ENCODE results near the gene NAA20. TPM values are rescaled to one million over a fixed set of nuclear protein-coding genes. Genes with fewer than 3 reads are reported as not detected.
A peak's percentile ranks its signal among the peaks of the same experiment; 100 is the strongest.

The NAA20 gene
- polyA plus RNA-seq, 3 donors: 39.4 to 103 (median 94.0) TPM

DNA sequence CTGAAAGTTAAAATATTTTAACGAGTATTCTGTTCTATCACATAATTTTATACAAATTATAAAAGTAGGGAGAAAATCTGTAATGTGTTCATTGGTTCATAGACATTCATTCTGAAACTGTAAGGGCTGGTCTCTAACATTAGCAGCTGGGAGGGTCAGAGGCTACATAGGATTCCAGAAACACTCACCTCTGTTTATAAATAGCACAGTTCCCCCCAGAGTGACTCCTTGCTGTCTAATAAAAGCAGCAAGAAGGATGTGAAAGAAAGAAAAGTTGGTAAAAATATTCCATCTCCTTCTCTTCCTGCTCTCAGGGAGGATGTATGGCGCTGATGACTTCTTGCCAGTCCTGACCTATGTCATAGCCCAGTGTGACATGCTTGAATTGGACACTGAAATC lies 25.3 kb upstream of the NAA20 start:
- H3K9me3 ChIP-seq (replicated peaks in 1 of 2; ENCODE audit: control insufficient read depth in 1 of 2, insufficient read depth in 1 of 2, low read length in 2 of 2): no peaks in the 10 kb centered on the region
- peaks cover 17 to 28% of the 10 kb centered on the region in 2 donors for H3K4me1 ChIP-seq (ENCODE audit: control insufficient read depth in 1 of 2, insufficient read depth in 2 of 2, low read length in 2 of 2)
- peaks cover 76% of the 10 kb centered on the region for H3K79me2 ChIP-seq (ENCODE audit: insufficient read depth, low read length)
- H3K27ac Mint-ChIP-seq: peak overlapping the region in 1 of 7 donors; percentile 36
- no peak overlapping the region for H3K4me2 ChIP-seq (replicated peaks; ENCODE audit: extremely low read depth, low read length, poor library complexity, severe bottlenecking)
- H4K20me1 ChIP-seq (ENCODE audit: insufficient read depth, low read length): peaks cover 54% of the 10 kb centered on the region
- no peaks in the 10 kb centered on the region for H3K27me3 Mint-ChIP-seq (ENCODE audit: low read depth in 3 of 3)
- H3K4me3 Mint-ChIP-seq: no peak overlapping the region
- peaks cover 70 to 79% of the 10 kb centered on the region in 2 donors for H3K36me3 Mint-ChIP-seq
- intact Hi-C loops (cut with micrococcal nuclease): loop anchor here (5.0 to 10.0 kb wide), 3 partner anchors 90 to 297 kb away; no protein-coding TSS in a partner anchor
- peaks cover 0 to 2% (median 0%) of the 10 kb centered on the region in 7 donors for H3K9me3 Mint-ChIP-seq
- peaks cover 21% of the 10 kb centered on the region for H3K4me1 Mint-ChIP-seq
- no peak for DNase-seq
- no peak overlapping the region for H3K4me3 ChIP-seq (replicated peaks in 1 of 3; ENCODE audit: low read depth in 2 of 3, low read length in 3 of 3)
- H3K27me3 ChIP-seq (ENCODE audit: control insufficient read depth in 2 of 2, insufficient read depth in 2 of 2, low read length in 2 of 2): no peaks in the 10 kb centered on the region
- no peak overlapping the region for H2AFZ ChIP-seq (ENCODE audit: insufficient read depth, low read depth, low read length, poor library complexity, severe bottlenecking)
- peak overlapping the region in 1 of 2 donors; percentile 10 for H3K27ac ChIP-seq (ENCODE audit: low read depth in 1 of 2, low read length in 2 of 2)
- H3K36me3 ChIP-seq (replicated peaks in 1 of 2; ENCODE audit: control insufficient read depth in 1 of 2, insufficient read depth in 2 of 2, low read length in 2 of 2): peaks cover 54 to 89% of the 10 kb centered on the region in 2 donors
- TF ChIP-seq, protein P1, sequence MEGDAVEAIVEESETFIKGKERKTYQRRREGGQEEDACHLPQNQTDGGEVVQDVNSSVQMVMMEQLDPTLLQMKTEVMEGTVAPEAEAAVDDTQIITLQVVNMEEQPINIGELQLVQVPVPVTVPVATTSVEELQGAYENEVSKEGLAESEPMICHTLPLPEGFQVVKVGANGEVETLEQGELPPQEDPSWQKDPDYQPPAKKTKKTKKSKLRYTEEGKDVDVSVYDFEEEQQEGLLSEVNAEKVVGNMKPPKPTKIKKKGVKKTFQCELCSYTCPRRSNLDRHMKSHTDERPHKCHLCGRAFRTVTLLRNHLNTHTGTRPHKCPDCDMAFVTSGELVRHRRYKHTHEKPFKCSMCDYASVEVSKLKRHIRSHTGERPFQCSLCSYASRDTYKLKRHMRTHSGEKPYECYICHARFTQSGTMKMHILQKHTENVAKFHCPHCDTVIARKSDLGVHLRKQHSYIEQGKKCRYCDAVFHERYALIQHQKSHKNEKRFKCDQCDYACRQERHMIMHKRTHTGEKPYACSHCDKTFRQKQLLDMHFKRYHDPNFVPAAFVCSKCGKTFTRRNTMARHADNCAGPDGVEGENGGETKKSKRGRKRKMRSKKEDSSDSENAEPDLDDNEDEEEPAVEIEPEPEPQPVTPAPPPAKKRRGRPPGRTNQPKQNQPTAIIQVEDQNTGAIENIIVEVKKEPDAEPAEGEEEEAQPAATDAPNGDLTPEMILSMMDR (IDR thresholded peaks at IDR 0.05): no peak
- no CpG with 5 or more reads among the region's 2 CpGs for WGBS (ENCODE audit: insufficient coverage)
- H3K9ac ChIP-seq (ENCODE audit: insufficient read depth, low read length, poor library complexity, severe bottlenecking): no peak overlapping the region

DNA sequence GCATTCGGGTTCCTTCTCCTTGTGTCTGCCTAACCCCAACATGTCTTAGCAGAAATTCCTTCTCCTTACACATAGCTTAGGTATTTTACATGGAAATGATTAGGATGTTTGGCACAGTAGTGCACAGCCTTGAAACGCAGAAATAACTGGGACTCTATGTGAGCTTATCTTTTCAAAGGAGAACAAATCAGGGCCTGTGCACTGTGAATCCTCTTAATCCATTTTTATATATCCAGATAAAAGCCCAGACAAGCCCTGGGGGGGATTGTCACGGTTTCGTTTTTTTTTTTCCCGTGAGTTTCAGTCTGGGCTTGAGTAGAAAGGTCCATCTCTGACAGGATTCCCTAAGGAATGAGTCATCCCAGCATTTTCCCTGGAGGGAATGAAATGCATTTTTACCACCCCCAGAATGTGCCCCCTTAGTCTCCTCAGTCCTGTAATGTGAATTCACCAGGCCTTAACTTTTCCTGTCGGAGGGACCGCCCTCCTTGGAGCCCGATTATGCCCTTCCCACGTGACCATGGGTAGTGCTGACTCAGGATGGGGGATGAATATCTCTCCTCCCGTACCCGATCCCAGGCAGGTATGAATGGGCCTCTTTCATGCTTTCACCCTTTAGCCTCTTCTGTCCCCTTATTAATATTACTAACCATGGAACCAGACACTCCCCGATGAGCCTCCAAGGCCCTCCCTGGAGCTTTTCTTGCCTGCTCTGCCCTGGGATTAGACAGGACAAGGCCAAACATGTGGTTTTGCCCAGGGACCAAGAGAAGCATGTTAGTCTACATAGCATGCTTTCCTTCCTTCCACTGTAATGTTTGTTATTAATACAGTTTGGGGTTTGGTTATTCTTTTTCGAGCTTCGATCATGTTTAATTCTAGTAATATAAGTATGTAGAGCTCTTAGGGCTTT lies 23.9 kb upstream of the NAA20 start:
- peaks cover 40% of the 10 kb centered on the region for H4K20me1 ChIP-seq (ENCODE audit: insufficient read depth, low read length)
- H3K36me3 Mint-ChIP-seq: peaks cover 73 to 83% of the 10 kb centered on the region in 2 donors
- peak overlapping the region in 1 of 2 donors; percentile 60 for H3K27ac ChIP-seq (ENCODE audit: low read depth in 1 of 2, low read length in 2 of 2)
- WGBS (ENCODE audit: insufficient coverage): 100% methylated on average over 1 of the region's 14 CpGs
- peaks cover 21 to 28% of the 10 kb centered on the region in 2 donors for H3K4me1 ChIP-seq (ENCODE audit: control insufficient read depth in 1 of 2, insufficient read depth in 2 of 2, low read length in 2 of 2)
- no peak overlapping the region for H2AFZ ChIP-seq (ENCODE audit: insufficient read depth, low read depth, low read length, poor library complexity, severe bottlenecking)
- H3K79me2 ChIP-seq (ENCODE audit: insufficient read depth, low read length): peaks cover 63% of the 10 kb centered on the region
- H3K27ac Mint-ChIP-seq: peak overlapping the region in 4 of 7 donors; percentile 43 to 83 (median 77)
- no peaks in the 10 kb centered on the region for H3K9me3 ChIP-seq (replicated peaks in 1 of 2; ENCODE audit: control insufficient read depth in 1 of 2, insufficient read depth in 1 of 2, low read length in 2 of 2)
- no peak overlapping the region for H3K4me3 Mint-ChIP-seq
- no peak overlapping the region for H3K4me3 ChIP-seq (replicated peaks in 1 of 3; ENCODE audit: low read depth in 2 of 3, low read length in 3 of 3)
- H3K4me1 Mint-ChIP-seq: peaks cover 26% of the 10 kb centered on the region
- H3K27me3 ChIP-seq (ENCODE audit: control insufficient read depth in 2 of 2, insufficient read depth in 2 of 2, low read length in 2 of 2): no peaks in the 10 kb centered on the region
- peaks cover 62 to 91% of the 10 kb centered on the region in 2 donors for H3K36me3 ChIP-seq (replicated peaks in 1 of 2; ENCODE audit: control insufficient read depth in 1 of 2, insufficient read depth in 2 of 2, low read length in 2 of 2)
- H3K4me2 ChIP-seq (replicated peaks; ENCODE audit: extremely low read depth, low read length, poor library complexity, severe bottlenecking): no peak overlapping the region
- H3K9me3 Mint-ChIP-seq: peaks cover 0 to 2% (median 0%) of the 10 kb centered on the region in 7 donors
- H3K9ac ChIP-seq (ENCODE audit: insufficient read depth, low read length, poor library complexity, severe bottlenecking): no peak overlapping the region
- H3K27me3 Mint-ChIP-seq (ENCODE audit: low read depth in 3 of 3): no peaks in the 10 kb centered on the region
- DNase-seq: no peak
- TF ChIP-seq, protein P1 (IDR thresholded peaks at IDR 0.05): no peak
- intact Hi-C loops (cut with micrococcal nuclease): loop anchor here (5.0 to 10.0 kb wide), 3 partner anchors 91 to 298 kb away; no protein-coding TSS in a partner anchor
